ENCODE data around the gene DHX34.

The DHX34 gene

GRCh38 chr19:47348819-47349795 is at the start of gene DHX34:
TSS of gene DHX34 (plus strand) at chr19:47349315. CDS start at chr19:47353031, 3,716 bp downstream.
- TF ChIP-seq EGR1 (IDR thresholded peaks at IDR 0.05) (no peak), RAD21 (IDR thresholded peaks at IDR 0.05; ENCODE audit: low read depth) (peak; percentile 32; the same call in 1 of the 2 replicates), FOXM1 (IDR thresholded peaks at IDR 0.05; ENCODE audit: borderline replicate concordance, low read depth) (no peak), EP300 (IDR thresholded peaks at IDR 0.05; ENCODE audit: borderline replicate concordance) (no peak), TCF12 (IDR thresholded peaks at IDR 0.05; ENCODE audit: low read depth) (peak; percentile 56; the same call in 1 of the 2 replicates), MAX (IDR thresholded peaks at IDR 0.05) (peak; percentile 96), ZBTB7A (IDR thresholded peaks at IDR 0.05; ENCODE audit: low read depth) (no peak), NFIC (IDR thresholded peaks at IDR 0.05) (no peak), CEBPB (IDR thresholded peaks at IDR 0.05) (no peak), TEAD4 (IDR thresholded peaks at IDR 0.05) (no peak), USF1 (IDR thresholded peaks at IDR 0.05) (peak; percentile 81), YY1 (IDR thresholded peaks at IDR 0.05; ENCODE audit: low read depth) (peak; percentile 68), CREB1 (IDR thresholded peaks at IDR 0.05; ENCODE audit: low read depth) (0 out of 2 replicates have a peak, but pooled peaks have one; percentile 28), REST (IDR thresholded peaks at IDR 0.05; ENCODE audit: low read depth) (no peak), TAF1 (IDR thresholded peaks at IDR 0.05; ENCODE audit: low read depth) (peak; percentile 84)

GRCh38 chr19:47302249-47302648 is 46.9 kb upstream of the DHX34 start:
- TF ChIP-seq FOXM1 (IDR thresholded peaks at IDR 0.05; ENCODE audit: borderline replicate concordance, low read depth) (no peak), CEBPB (IDR thresholded peaks at IDR 0.05) (no peak), TCF12 (IDR thresholded peaks at IDR 0.05; ENCODE audit: low read depth) (no peak), TAF1 (IDR thresholded peaks at IDR 0.05; ENCODE audit: low read depth) (no peak), CREB1 (IDR thresholded peaks at IDR 0.05; ENCODE audit: low read depth) (no peak), ZBTB7A (IDR thresholded peaks at IDR 0.05; ENCODE audit: low read depth) (no peak), USF1 (IDR thresholded peaks at IDR 0.05) (no peak)

- no peak for TF ChIP-seq EP300 (IDR thresholded peaks at IDR 0.05; ENCODE audit: borderline replicate concordance)
- no peak for TF ChIP-seq RAD21 (IDR thresholded peaks at IDR 0.05; ENCODE audit: low read depth)
- TF ChIP-seq FOXM1 (IDR thresholded peaks at IDR 0.05; ENCODE audit: borderline replicate concordance, low read depth), result no peak
- TF ChIP-seq YY1 (IDR thresholded peaks at IDR 0.05; ENCODE audit: low read depth), result no peak
- no peak for TF ChIP-seq CEBPB (IDR thresholded peaks at IDR 0.05)
- TF ChIP-seq ZBTB7A (IDR thresholded peaks at IDR 0.05; ENCODE audit: low read depth), result no peak
- no peak for TF ChIP-seq TCF12 (IDR thresholded peaks at IDR 0.05; ENCODE audit: low read depth)
- no peak for TF ChIP-seq TEAD4 (IDR thresholded peaks at IDR 0.05)
- TF ChIP-seq TAF1 (IDR thresholded peaks at IDR 0.05; ENCODE audit: low read depth), result no peak
- no peak for TF ChIP-seq MAX (IDR thresholded peaks at IDR 0.05)
- no peak for TF ChIP-seq USF1 (IDR thresholded peaks at IDR 0.05)
- no peak for TF ChIP-seq NFIC (IDR thresholded peaks at IDR 0.05)
- TF ChIP-seq EGR1 (IDR thresholded peaks at IDR 0.05), result no peak
- no peak for TF ChIP-seq CREB1 (IDR thresholded peaks at IDR 0.05; ENCODE audit: low read depth)
- no peak for TF ChIP-seq REST (IDR thresholded peaks at IDR 0.05; ENCODE audit: low read depth)
Measured at GRCh38 chr19:47303966-47304365, 45.1 kb upstream of the DHX34 start.

- TF ChIP-seq CREB1 (IDR thresholded peaks at IDR 0.05; ENCODE audit: low read depth) (no peak), EP300 (IDR thresholded peaks at IDR 0.05; ENCODE audit: borderline replicate concordance) (no peak), REST (IDR thresholded peaks at IDR 0.05; ENCODE audit: low read depth) (no peak), TCF12 (IDR thresholded peaks at IDR 0.05; ENCODE audit: low read depth) (no peak), CEBPB (IDR thresholded peaks at IDR 0.05) (no peak), FOXM1 (IDR thresholded peaks at IDR 0.05; ENCODE audit: borderline replicate concordance, low read depth) (no peak), TAF1 (IDR thresholded peaks at IDR 0.05; ENCODE audit: low read depth) (no peak), RAD21 (IDR thresholded peaks at IDR 0.05; ENCODE audit: low read depth) (peak; percentile 60; the same call in 1 of the 2 replicates), TEAD4 (IDR thresholded peaks at IDR 0.05) (peak; percentile 47), NFIC (IDR thresholded peaks at IDR 0.05) (no peak), YY1 (IDR thresholded peaks at IDR 0.05; ENCODE audit: low read depth) (no peak), ZBTB7A (IDR thresholded peaks at IDR 0.05; ENCODE audit: low read depth) (no peak), MAX (IDR thresholded peaks at IDR 0.05) (peak; percentile 35; the same call in 1 of the 2 replicates), USF1 (IDR thresholded peaks at IDR 0.05) (no peak)
Measured at GRCh38 chr19:47305309-47305751, 43.8 kb upstream of the DHX34 start.
